Measurements from ENCODE around the gene PLEKHA7. TPM values are rescaled to one million over a fixed set of nuclear protein-coding genes. Genes with fewer than 3 reads are reported as not detected.

PLEKHA7 gene
- total RNA-seq, 2 donors from 2014 or later: 17.5 to 21.9 TPM

- Histone ChIP-seq H3K36me3 (ENCODE audit: control insufficient read depth, insufficient read depth, low read length) (no peaks in the 10 kb centered on the region), H3K9ac (ENCODE audit: extremely low read depth, low read length, poor library complexity, severe bottlenecking) (no peak overlapping the region), H3K9me3 (ENCODE audit: control insufficient read depth, low read length) (no peaks in the 10 kb centered on the region), H3K4me1 (ENCODE audit: control insufficient read depth, insufficient read depth, low read length) (no peaks in the 10 kb centered on the region), H3K27me3 (ENCODE audit: control insufficient read depth, insufficient read depth, low read length, poor library complexity, severe bottlenecking) (peaks cover 61% of the 10 kb centered on the region), H3K27ac (ENCODE audit: low read depth, low read length) (no peak overlapping the region), H3K4me3 (ENCODE audit: low read length) (peak overlapping the region; percentile 92)
- Mint-ChIP-seq H3K27ac (peak overlapping the region; percentile 83), H3K9me3 (no peaks in the 10 kb centered on the region), H3K4me3 (no peak overlapping the region), H3K4me1 (peaks cover 5% of the 10 kb centered on the region), H3K36me3 (ENCODE audit: low read depth) (no peaks in the 10 kb centered on the region), H3K27me3 (ENCODE audit: insufficient read depth) (peaks cover 24% of the 10 kb centered on the region)
- peak; percentile 89 for TF ChIP-seq CTCF (conservative IDR thresholded peaks at IDR 0.05)
- DNase-seq: peak; percentile 77
- 13 to 16% methylated on average over 19 to 24 of the region's 25 CpGs for WGBS, 2 experiments (ENCODE audit: insufficient coverage in 1 of 2, insufficient read length in 1 of 2)
Measured at GRCh38 chr11:17014833-17015626, 816 bp upstream of the PLEKHA7 start.

GRCh38 chr11:17013548-17014320 is 480 bp downstream of the PLEKHA7 start:
- peaks cover 5% of the 10 kb centered on the region for H3K4me1 Mint-ChIP-seq

More at GRCh38 chr11:17013548-17014320, 480 bp downstream of the PLEKHA7 start:
- no peak overlapping the region for H3K27ac ChIP-seq (ENCODE audit: low read depth, low read length)
- no peaks in the 10 kb centered on the region for H3K4me1 ChIP-seq (ENCODE audit: control insufficient read depth, insufficient read depth, low read length)
- no peaks in the 10 kb centered on the region for H3K36me3 ChIP-seq (ENCODE audit: control insufficient read depth, insufficient read depth, low read length)
- H3K36me3 Mint-ChIP-seq (ENCODE audit: low read depth): no peaks in the 10 kb centered on the region
- H3K27me3 ChIP-seq (ENCODE audit: control insufficient read depth, insufficient read depth, low read length, poor library complexity, severe bottlenecking): peaks cover 65% of the 10 kb centered on the region
- no peak overlapping the region for H3K4me3 Mint-ChIP-seq
- H3K4me3 ChIP-seq (ENCODE audit: low read length): peak overlapping the region; percentile 81
- 0 to 1% methylated on average over 4 to 81 of the region's 85 CpGs for WGBS, 2 experiments (ENCODE audit: insufficient coverage in 1 of 2, insufficient read length in 1 of 2)
- no peaks in the 10 kb centered on the region for H3K9me3 Mint-ChIP-seq
- peak; percentile 81 for DNase-seq
- no peak overlapping the region for H3K27ac Mint-ChIP-seq
- H3K27me3 Mint-ChIP-seq (ENCODE audit: insufficient read depth): peaks cover 27% of the 10 kb centered on the region
- no peaks in the 10 kb centered on the region for H3K9me3 ChIP-seq (ENCODE audit: control insufficient read depth, low read length)
- TF ChIP-seq CTCF (conservative IDR thresholded peaks at IDR 0.05): no peak
- no peak overlapping the region for H3K9ac ChIP-seq (ENCODE audit: extremely low read depth, low read length, poor library complexity, severe bottlenecking)
